Activated B cell treated with CpG ODN at 0.5 μM for 24 hours (primary cell): Measurements from ENCODE around the gene SLC22A12. TPM values are rescaled to one million over a fixed set of nuclear protein-coding genes. Genes with fewer than 3 reads are reported as not detected.

Experiments
- ATAC-seq: fragments of 200-7000 bp; cut with Tn5 transposase; one replicate; pipeline ENCODE4 v1.10.0; 2021; ENCODE audit warnings: low read depth, mild to moderate bottlenecking, moderate library complexity
- CTCF ChIA-PET: fragments of 350-600 bp; sonication (Branson Sonifier 250); formaldehyde crosslinking; loops from one replicate; lab custom pipeline; 2021; ENCODE audit warnings: antibody characterized with exemption; lab: Charles Lee
- POLR2A ChIA-PET: fragments of 350-600 bp; sonication (Branson Sonifier 250); formaldehyde crosslinking; loops from one replicate; lab custom pipeline; 2021; ENCODE audit warnings: antibody characterized with exemption; lab: Charles Lee
- DNase-seq: peaks from one replicate; pipeline ENCODE4 v3.0.0; 2022
- H3K27ac Mint-ChIP-seq: one replicate; pipeline ENCODE4 v1.8.0; 2020; ENCODE audit warnings: mixed read lengths
- H3K27me3 Mint-ChIP-seq: one replicate; pipeline ENCODE4 v1.8.0; 2021; ENCODE audit warnings: mixed read lengths
- H3K36me3 Mint-ChIP-seq: one replicate; pipeline ENCODE4 v1.8.0; 2021; ENCODE audit warnings: low read depth, mixed read lengths
- H3K4me1 Mint-ChIP-seq: one replicate; pipeline ENCODE4 v1.8.0; 2021; ENCODE audit warnings: mixed read lengths
- H3K4me3 Mint-ChIP-seq: one replicate; pipeline ENCODE4 v1.8.0; 2020; ENCODE audit warnings: mild to moderate bottlenecking, mixed read lengths
- H3K9me3 Mint-ChIP-seq: one replicate; pipeline ENCODE4 v1.8.0; 2020; ENCODE audit warnings: mixed read lengths
- CTCF ChIP-seq: fragments of 200-600 bp; IDR thresholded peaks from one replicate; pipeline ENCODE4 v1.8.0; 2022; ENCODE audit warnings: antibody characterized with exemption, mild to moderate bottlenecking
- intact Hi-C: fragments of 100-400 bp; cut with micrococcal nuclease; formaldehyde crosslinking; loops from one replicate; pipeline ENCODE4 v1.15.1; 2024
- total RNA-seq: library from RNA; stranded (reverse); gene quantifications from 2 replicates; pipeline ENCODE4 v1.2.3, GENCODE V29; 2022

Gene SLC22A12
- total RNA-seq, 1 donor from 2014 or later = not detected

- peaks cover 15% of the 10 kb centered on the region for H3K27me3 Mint-ChIP-seq
Measured at GRCh38 chr11:64581057-64581523, 9.9 kb upstream of the SLC22A12 start.

GRCh38 chr11:64582885-64583284 is 8.1 kb upstream of the SLC22A12 start:
- TF ChIP-seq CTCF = no peak
- Mint-ChIP-seq H3K36me3 (no peaks in the 10 kb centered on the region), H3K4me3 (no peak overlapping the region), H3K27me3 (peaks cover 14% of the 10 kb centered on the region), H3K9me3 (peaks cover 2% of the 10 kb centered on the region), H3K27ac (no peak overlapping the region), H3K4me1 (peaks cover 2% of the 10 kb centered on the region)
- DNase-seq = no peak
- ATAC-seq = no peak
- intact Hi-C loops = no loop called here
- CTCF ChIA-PET = no interaction called here
- POLR2A ChIA-PET = no interaction called here

More at GRCh38 chr11:64581057-64581523, 9.9 kb upstream of the SLC22A12 start:
- H3K4me1 Mint-ChIP-seq = peaks cover 4% of the 10 kb centered on the region
- CTCF ChIA-PET = no interaction called here
- no peaks in the 10 kb centered on the region for H3K36me3 Mint-ChIP-seq
- H3K27ac Mint-ChIP-seq = no peak overlapping the region
- DNase-seq = no peak
- no peak overlapping the region for H3K4me3 Mint-ChIP-seq
- POLR2A ChIA-PET = no interaction called here
- no peak for ATAC-seq
- no peaks in the 10 kb centered on the region for H3K9me3 Mint-ChIP-seq
- no peak for TF ChIP-seq CTCF
- intact Hi-C loops = no loop called here

GRCh38 chr11:64583296-64584262 is 7.4 kb upstream of the SLC22A12 start:
- no peaks in the 10 kb centered on the region for H3K4me1 Mint-ChIP-seq
- TF ChIP-seq CTCF = no peak
- intact Hi-C loops = no loop called here
- POLR2A ChIA-PET = no interaction called here
- no peak for DNase-seq
- peaks cover 19% of the 10 kb centered on the region for H3K27me3 Mint-ChIP-seq
- H3K27ac Mint-ChIP-seq = no peak overlapping the region
- H3K4me3 Mint-ChIP-seq = no peak overlapping the region
- ATAC-seq = no peak
- CTCF ChIA-PET = no interaction called here
- peaks cover 9% of the 10 kb centered on the region for H3K9me3 Mint-ChIP-seq
- H3K36me3 Mint-ChIP-seq = no peaks in the 10 kb centered on the region

GRCh38 chr11:64585150-64585549 is 5.9 kb upstream of the SLC22A12 start:
- intact Hi-C loops = no loop called here
- H3K36me3 Mint-ChIP-seq = no peaks in the 10 kb centered on the region
- H3K4me1 Mint-ChIP-seq = no peaks in the 10 kb centered on the region
- H3K27ac Mint-ChIP-seq = no peak overlapping the region
- H3K4me3 Mint-ChIP-seq = no peak overlapping the region
- ChIA-PET CTCF (no interaction called here), POLR2A (no interaction called here)
- TF ChIP-seq CTCF = no peak
- peaks cover 20% of the 10 kb centered on the region for H3K27me3 Mint-ChIP-seq
- ATAC-seq = no peak
- H3K9me3 Mint-ChIP-seq = peaks cover 17% of the 10 kb centered on the region
- no peak for DNase-seq

GRCh38 chr11:64586366-64586765 is 4.7 kb upstream of the SLC22A12 start:
- Mint-ChIP-seq H3K4me1 (no peaks in the 10 kb centered on the region), H3K36me3 (no peaks in the 10 kb centered on the region), H3K4me3 (no peak overlapping the region), H3K9me3 (peaks cover 17% of the 10 kb centered on the region), H3K27ac (no peak overlapping the region), H3K27me3 (peaks cover 20% of the 10 kb centered on the region)
- no peak for TF ChIP-seq CTCF
- no peak for ATAC-seq
- POLR2A ChIA-PET = no interaction called here
- DNase-seq = no peak
- intact Hi-C loops = no loop called here
- CTCF ChIA-PET = no interaction called here
